BLaER1 (cell line): ENCODE data around the gene GPR173.

Experiments
- H3K27ac ChIP-seq: shearing (Covaris generic); formaldehyde crosslinking; 2 replicates; pipeline ENCODE4 v1.8.1; 2022
- H3K27me3 ChIP-seq: shearing (Covaris generic); formaldehyde crosslinking; 2 replicates; pipeline ENCODE4 v1.8.1; 2022
- H3K36me3 ChIP-seq: shearing (Covaris generic); formaldehyde crosslinking; 2 replicates; pipeline ENCODE4 v1.8.1; 2022
- H3K4me1 ChIP-seq: shearing (Covaris generic); formaldehyde crosslinking; 2 replicates; pipeline ENCODE4 v1.8.1; 2022
- H3K4me2 ChIP-seq: shearing (Covaris generic); formaldehyde crosslinking; 2 replicates; pipeline ENCODE4 v1.8.1; 2022
- H3K4me3 ChIP-seq: shearing (Covaris generic); formaldehyde crosslinking; 2 replicates; pipeline ENCODE4 v1.8.1; 2022
- H3K9ac ChIP-seq: shearing (Covaris generic); formaldehyde crosslinking; 2 replicates; pipeline ENCODE4 v1.8.1; 2022
- H3K9me3 ChIP-seq: shearing (Covaris generic); formaldehyde crosslinking; 2 replicates; pipeline ENCODE4 v1.8.1; 2022
- H4K20me1 ChIP-seq: shearing (Covaris generic); formaldehyde crosslinking; 2 replicates; pipeline ENCODE4 v1.8.1; 2022
- Cebpa-rat ChIP-seq: shearing (Covaris generic); IDR thresholded peaks from 2 replicates; pipeline ENCODE4 v1.8.1; 2022

Gene GPR173

GRCh38 chrX:53077207-53078197, 28.9 kb downstream of the GPR173 start:
- H3K27me3 ChIP-seq: peaks cover 26% of the 10 kb centered on the region; the same call in 1 of the 2 replicates
- peaks cover 15% of the 10 kb centered on the region for H3K4me1 ChIP-seq
- no peak for TF ChIP-seq Cebpa-rat
- no peak overlapping the region for H3K4me3 ChIP-seq
- H3K4me2 ChIP-seq: no peak overlapping the region
- peaks cover 5% of the 10 kb centered on the region; the same call in 1 of the 2 replicates for H4K20me1 ChIP-seq
- 0 out of 2 replicates have a peak, but pooled peaks cover 6% of the 10 kb centered on the region for H3K9me3 ChIP-seq
- H3K27ac ChIP-seq: no peak overlapping the region
- no peak overlapping the region for H3K9ac ChIP-seq
- H3K36me3 ChIP-seq: peaks cover 12% of the 10 kb centered on the region; the same call in 1 of the 2 replicates

GRCh38 chrX:53078943-53079342, 30.4 kb downstream of the GPR173 start:
- TF ChIP-seq Cebpa-rat: no peak
- Histone ChIP-seq H3K27ac (no peak overlapping the region), H4K20me1 (peaks cover 19% of the 10 kb centered on the region)

GRCh38 chrX:53080628-53081580, 32.3 kb downstream of the GPR173 start:
- peak overlapping the region; percentile 50 for H3K4me2 ChIP-seq
- H3K4me1 ChIP-seq: peaks cover 20% of the 10 kb centered on the region
- peak overlapping the region; percentile 60 for H3K27ac ChIP-seq
- 0 out of 2 replicates have a peak, but pooled peaks cover 6% of the 10 kb centered on the region for H3K9me3 ChIP-seq
- peaks cover 29% of the 10 kb centered on the region for H3K36me3 ChIP-seq
- peaks cover 30% of the 10 kb centered on the region for H4K20me1 ChIP-seq
- no peak overlapping the region for H3K4me3 ChIP-seq
- TF ChIP-seq Cebpa-rat: no peak
- H3K9ac ChIP-seq: peak overlapping the region; percentile 50; the same call in 1 of the 2 replicates
- peaks cover 38% of the 10 kb centered on the region for H3K27me3 ChIP-seq

More at GRCh38 chrX:53078943-53079342, 30.4 kb downstream of the GPR173 start:
- no peak overlapping the region for H3K4me3 ChIP-seq
- 0 out of 2 replicates have a peak, but pooled peaks cover 6% of the 10 kb centered on the region for H3K9me3 ChIP-seq
- no peak overlapping the region for H3K4me2 ChIP-seq
- H3K27me3 ChIP-seq: peaks cover 29% of the 10 kb centered on the region; the same call in 1 of the 2 replicates
- peaks cover 15% of the 10 kb centered on the region for H3K4me1 ChIP-seq
- no peak overlapping the region for H3K9ac ChIP-seq
- peaks cover 13% of the 10 kb centered on the region; the same call in 1 of the 2 replicates for H3K36me3 ChIP-seq

GRCh38 chrX:53081925-53082772, 33.6 kb downstream of the GPR173 start, which contains the start of gene TSPYL2:
TSS of gene TSPYL2 (plus strand) at chrX:53082367. CDS start at chrX:53082499, 132 bp downstream.
- no peak for TF ChIP-seq Cebpa-rat
- peak within 1 kb of the TSS; percentile 79 for H3K4me3 ChIP-seq
- H4K20me1 ChIP-seq: peaks cover 30% of the 10 kb centered on the region
- H3K9me3 ChIP-seq: 0 out of 2 replicates have a peak, but pooled peaks cover 6% of the 10 kb centered on the region
- peak within 1 kb of the TSS; percentile 78 for H3K4me2 ChIP-seq
- peaks cover 20% of the 10 kb centered on the region for H3K4me1 ChIP-seq
- H3K36me3 ChIP-seq: peaks cover 24% of the 10 kb centered on the region
- H3K27ac ChIP-seq: peak within 1 kb of the TSS; percentile 72
- peak within 1 kb of the TSS; percentile 83 for H3K9ac ChIP-seq
- peaks cover 50% of the 10 kb centered on the region for H3K27me3 ChIP-seq

GRCh38 chrX:53082773-53083616, 34.4 kb downstream of the GPR173 start:
- no peak for TF ChIP-seq Cebpa-rat

GRCh38 chrX:53084043-53084570, 35.5 kb downstream of the GPR173 start:
- Histone ChIP-seq H3K4me1 (peaks cover 20% of the 10 kb centered on the region), H4K20me1 (peaks cover 46% of the 10 kb centered on the region), H3K4me3 (0 out of 2 replicates have a peak overlapping the region, but pooled peaks have one; percentile 79), H3K27ac (no peak overlapping the region), H3K36me3 (peaks cover 35% of the 10 kb centered on the region), H3K4me2 (peak overlapping the region; percentile 78), H3K27me3 (peaks cover 56% of the 10 kb centered on the region), H3K9ac (no peak overlapping the region), H3K9me3 (0 out of 2 replicates have a peak, but pooled peaks cover 6% of the 10 kb centered on the region)
- TF ChIP-seq Cebpa-rat: no peak

More at GRCh38 chrX:53082773-53083616, 34.4 kb downstream of the GPR173 start:
- peak overlapping the region; percentile 78 for H3K4me2 ChIP-seq
- H4K20me1 ChIP-seq: peaks cover 37% of the 10 kb centered on the region
- 0 out of 2 replicates have a peak, but pooled peaks cover 6% of the 10 kb centered on the region for H3K9me3 ChIP-seq
- H3K4me1 ChIP-seq: peaks cover 20% of the 10 kb centered on the region
- peak overlapping the region; percentile 72 for H3K27ac ChIP-seq
- H3K9ac ChIP-seq: peak overlapping the region; percentile 83
- peaks cover 55% of the 10 kb centered on the region for H3K27me3 ChIP-seq
- H3K36me3 ChIP-seq: peaks cover 26% of the 10 kb centered on the region
- peak overlapping the region; percentile 79 for H3K4me3 ChIP-seq

- Histone ChIP-seq H3K4me2 (no peak overlapping the region), H3K4me1 (peaks cover 20% of the 10 kb centered on the region), H3K9ac (no peak overlapping the region), H3K36me3 (peaks cover 35% of the 10 kb centered on the region), H4K20me1 (peaks cover 46% of the 10 kb centered on the region), H3K9me3 (0 out of 2 replicates have a peak, but pooled peaks cover 6% of the 10 kb centered on the region), H3K27me3 (peaks cover 52% of the 10 kb centered on the region), H3K4me3 (no peak overlapping the region), H3K27ac (no peak overlapping the region)
- TF ChIP-seq Cebpa-rat: no peak
These were observed 36.3 kb downstream of the GPR173 start for GRCh38 chrX:53084863-53085262.
